Panc1 (cell line): ENCODE measurements around the gene RDH13. TPM values are rescaled to one million over a fixed set of nuclear protein-coding genes. Genes with fewer than 3 reads are reported as not detected.
"Not testable (repeated sequence)": the region's sequence is repeated elsewhere in the genome, so short reads cannot be mapped to it uniquely, and the experiment has no call there.

ENCODE experiments used
- ATAC-seq: fragments of 200-7000 bp; cut with Tn5 transposase; 2 replicates; pipeline ENCODE4 v1.9.1; 2020; ENCODE audit warnings: mild to moderate bottlenecking, moderate library complexity
- BruUV-seq: library from RNA; stranded (reverse); fragments of 400-500 nt; replicated peaks from 2 replicates; lab custom pipeline; 2021; lab: Mats Ljungman, UMichigan
- CTCF ChIA-PET: fragments of 300-600 bp; sonication (Branson Sonifier 250); formaldehyde crosslinking; loops from one replicate; lab custom pipeline; 2022; ENCODE audit warnings: antibody characterized with exemption; lab: Charles Lee
- POLR2A ChIA-PET: fragments of 300-600 bp; sonication (Branson Sonifier 250); formaldehyde crosslinking; loops from one replicate; lab custom pipeline; 2022; ENCODE audit warnings: antibody characterized with exemption; lab: Charles Lee
- DNase-seq: peaks from one replicate; pipeline ENCODE4 v3.0.0-alpha.2; 2010; ENCODE audit warnings: low read depth, low spot score
- H3K27ac ChIP-seq: 2 replicates; pipeline ENCODE4 v1.5.1; 2011; ENCODE audit warnings: mild to moderate bottlenecking, low read length, inconsistent platforms
- H3K27me3 ChIP-seq: fragments of 200-500 bp; sonication (Bioruptor generic); 2 replicates; pipeline ENCODE4 v1.6.0; 2014; ENCODE audit warnings: low read length, inconsistent platforms; ENCODE audit not compliant: control insufficient read depth, insufficient read depth
- H3K36me3 ChIP-seq: fragments of 200-500 bp; sonication (Bioruptor generic); 2 replicates; pipeline ENCODE4 v1.5.1; 2014; ENCODE audit warnings: inconsistent platforms, mild to moderate bottlenecking, low read length, moderate library complexity; ENCODE audit not compliant: control insufficient read depth, insufficient read depth
- H3K4me1 ChIP-seq: 2 replicates; pipeline ENCODE4 v1.5.1; 2011; ENCODE audit warnings: inconsistent platforms, mild to moderate bottlenecking, low read length, moderate library complexity; ENCODE audit not compliant: control insufficient read depth, insufficient read depth
- H3K4me3 ChIP-seq, 2 experiments: 2 replicates each; pipeline ENCODE4 v1.5.1; 2011 to 2012; ENCODE audit warnings: low read depth in 2 of 2, low read length in 2 of 2, mild to moderate bottlenecking in 2 of 2, inconsistent platforms in 1 of 2, moderate library complexity in 1 of 2
- H3K9me3 ChIP-seq: fragments of 200-500 bp; sonication (Bioruptor generic); 2 replicates; pipeline ENCODE4 v1.5.1; 2014; ENCODE audit warnings: low read depth, mild to moderate bottlenecking, inconsistent platforms, low read length, moderate library complexity; ENCODE audit not compliant: control insufficient read depth, insufficient read depth
- POLR2AphosphoS5 ChIP-seq: IDR thresholded peaks from 2 replicates; pipeline ENCODE4 v1.6.1; 2012; ENCODE audit warnings: mild to moderate bottlenecking, low read depth, low read length, moderate library complexity
- SIN3A ChIP-seq: IDR thresholded peaks from 2 replicates; pipeline ENCODE4 v1.6.1; 2012; ENCODE audit warnings: low read depth, mild to moderate bottlenecking, low read length, moderate library complexity, borderline replicate concordance; ENCODE audit not compliant: insufficient read depth
- TCF7L2 ChIP-seq: IDR thresholded peaks from 2 replicates; pipeline ENCODE4 v1.6.1; 2011; ENCODE audit warnings: mild to moderate bottlenecking, low read depth, low read length, inconsistent platforms
- in situ Hi-C: cut with HindIII; loops from 2 replicates; pipeline ENCODE4 v1.10.0; 2016; ENCODE audit warnings: low sequenced_read_pairs, low pct_unique_long_range_greater_than_20kb
- intact Hi-C: fragments of 100-400 bp; cut with micrococcal nuclease; formaldehyde crosslinking; loops from one replicate; pipeline ENCODE4 v1.10.0; 2022; ENCODE audit not compliant: unreplicated experiment
- total RNA-seq: library from RNA; stranded (reverse); gene quantifications from one replicate; pipeline ENCODE4 v1.2.1, GENCODE V29; 2021; ENCODE audit not compliant: unreplicated experiment
- TF ChIP-seq, protein P1 (sequence below): fragments of 450-650 bp; IDR thresholded peaks from 2 replicates; pipeline ENCODE4 v1.5.1; 2017; ENCODE audit warnings: mild to moderate bottlenecking
- TF ChIP-seq, protein P2 (sequence below), 2 experiments: IDR thresholded peaks; 2 replicates each; pipeline ENCODE4 v1.6.1; 2011 to 2012; ENCODE audit warnings: low read depth in 2 of 2, control low read depth in 1 of 2, low read length in 1 of 2, mild to moderate bottlenecking in 1 of 2, moderate library complexity in 1 of 2; ENCODE audit not compliant: insufficient read depth in 1 of 2

The RDH13 gene
- total RNA-seq, 1 experiment from 2014 or later = 37.8 TPM

DNA sequence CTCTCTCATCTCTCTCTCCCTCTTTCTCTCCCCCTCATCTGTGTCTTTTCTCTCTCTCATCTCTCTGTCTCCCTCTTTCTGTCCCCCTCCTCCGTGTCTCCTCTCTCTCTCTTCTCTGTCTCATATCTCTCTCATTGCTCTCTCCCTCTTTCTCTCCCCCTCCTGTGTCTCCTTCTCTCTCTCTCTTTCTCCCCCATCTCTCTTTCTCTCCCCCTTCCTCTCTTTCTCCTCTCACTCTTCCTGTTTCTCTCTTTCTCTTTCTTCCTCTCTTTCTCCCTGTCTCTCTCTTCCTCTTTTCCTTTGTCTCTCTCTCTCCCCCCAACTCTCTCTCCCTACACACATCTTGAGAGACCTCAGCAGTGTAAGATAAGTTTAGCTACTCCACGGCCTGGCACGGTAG lies 4.9 kb upstream of the RDH13 start:
- TF ChIP-seq SIN3A (no peak), TCF7L2 (no peak), POLR2AphosphoS5 (no peak)
- TF ChIP-seq, protein P1, sequence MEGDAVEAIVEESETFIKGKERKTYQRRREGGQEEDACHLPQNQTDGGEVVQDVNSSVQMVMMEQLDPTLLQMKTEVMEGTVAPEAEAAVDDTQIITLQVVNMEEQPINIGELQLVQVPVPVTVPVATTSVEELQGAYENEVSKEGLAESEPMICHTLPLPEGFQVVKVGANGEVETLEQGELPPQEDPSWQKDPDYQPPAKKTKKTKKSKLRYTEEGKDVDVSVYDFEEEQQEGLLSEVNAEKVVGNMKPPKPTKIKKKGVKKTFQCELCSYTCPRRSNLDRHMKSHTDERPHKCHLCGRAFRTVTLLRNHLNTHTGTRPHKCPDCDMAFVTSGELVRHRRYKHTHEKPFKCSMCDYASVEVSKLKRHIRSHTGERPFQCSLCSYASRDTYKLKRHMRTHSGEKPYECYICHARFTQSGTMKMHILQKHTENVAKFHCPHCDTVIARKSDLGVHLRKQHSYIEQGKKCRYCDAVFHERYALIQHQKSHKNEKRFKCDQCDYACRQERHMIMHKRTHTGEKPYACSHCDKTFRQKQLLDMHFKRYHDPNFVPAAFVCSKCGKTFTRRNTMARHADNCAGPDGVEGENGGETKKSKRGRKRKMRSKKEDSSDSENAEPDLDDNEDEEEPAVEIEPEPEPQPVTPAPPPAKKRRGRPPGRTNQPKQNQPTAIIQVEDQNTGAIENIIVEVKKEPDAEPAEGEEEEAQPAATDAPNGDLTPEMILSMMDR = no peak
- TF ChIP-seq, protein P2, sequence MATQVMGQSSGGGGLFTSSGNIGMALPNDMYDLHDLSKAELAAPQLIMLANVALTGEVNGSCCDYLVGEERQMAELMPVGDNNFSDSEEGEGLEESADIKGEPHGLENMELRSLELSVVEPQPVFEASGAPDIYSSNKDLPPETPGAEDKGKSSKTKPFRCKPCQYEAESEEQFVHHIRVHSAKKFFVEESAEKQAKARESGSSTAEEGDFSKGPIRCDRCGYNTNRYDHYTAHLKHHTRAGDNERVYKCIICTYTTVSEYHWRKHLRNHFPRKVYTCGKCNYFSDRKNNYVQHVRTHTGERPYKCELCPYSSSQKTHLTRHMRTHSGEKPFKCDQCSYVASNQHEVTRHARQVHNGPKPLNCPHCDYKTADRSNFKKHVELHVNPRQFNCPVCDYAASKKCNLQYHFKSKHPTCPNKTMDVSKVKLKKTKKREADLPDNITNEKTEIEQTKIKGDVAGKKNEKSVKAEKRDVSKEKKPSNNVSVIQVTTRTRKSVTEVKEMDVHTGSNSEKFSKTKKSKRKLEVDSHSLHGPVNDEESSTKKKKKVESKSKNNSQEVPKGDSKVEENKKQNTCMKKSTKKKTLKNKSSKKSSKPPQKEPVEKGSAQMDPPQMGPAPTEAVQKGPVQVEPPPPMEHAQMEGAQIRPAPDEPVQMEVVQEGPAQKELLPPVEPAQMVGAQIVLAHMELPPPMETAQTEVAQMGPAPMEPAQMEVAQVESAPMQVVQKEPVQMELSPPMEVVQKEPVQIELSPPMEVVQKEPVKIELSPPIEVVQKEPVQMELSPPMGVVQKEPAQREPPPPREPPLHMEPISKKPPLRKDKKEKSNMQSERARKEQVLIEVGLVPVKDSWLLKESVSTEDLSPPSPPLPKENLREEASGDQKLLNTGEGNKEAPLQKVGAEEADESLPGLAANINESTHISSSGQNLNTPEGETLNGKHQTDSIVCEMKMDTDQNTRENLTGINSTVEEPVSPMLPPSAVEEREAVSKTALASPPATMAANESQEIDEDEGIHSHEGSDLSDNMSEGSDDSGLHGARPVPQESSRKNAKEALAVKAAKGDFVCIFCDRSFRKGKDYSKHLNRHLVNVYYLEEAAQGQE (IDR thresholded peaks at IDR 0.05; ENCODE audit: insufficient read depth in 1 of 2, low read depth in 2 of 2, low read length in 1 of 2) = no peak
- intact Hi-C loops = no loop called here
- ATAC-seq (no peak), DNase-seq (no peak)
- Histone ChIP-seq H3K4me3 (no peak overlapping the region), H3K4me1 (peaks cover 27% of the 10 kb centered on the region), H3K36me3 (no peaks in the 10 kb centered on the region), H3K9me3 (no peaks in the 10 kb centered on the region), H3K27ac (no peak overlapping the region), H3K27me3 (no peaks in the 10 kb centered on the region)
- ChIA-PET POLR2A (interaction anchor here (0.6 kb wide), 1 partner anchor 58 kb away, joined by 3 read pairs; no protein-coding TSS in a partner anchor), CTCF (no interaction called here)
- in situ Hi-C loops = no loop called here
- BruUV-seq = no TSS peak

DNA sequence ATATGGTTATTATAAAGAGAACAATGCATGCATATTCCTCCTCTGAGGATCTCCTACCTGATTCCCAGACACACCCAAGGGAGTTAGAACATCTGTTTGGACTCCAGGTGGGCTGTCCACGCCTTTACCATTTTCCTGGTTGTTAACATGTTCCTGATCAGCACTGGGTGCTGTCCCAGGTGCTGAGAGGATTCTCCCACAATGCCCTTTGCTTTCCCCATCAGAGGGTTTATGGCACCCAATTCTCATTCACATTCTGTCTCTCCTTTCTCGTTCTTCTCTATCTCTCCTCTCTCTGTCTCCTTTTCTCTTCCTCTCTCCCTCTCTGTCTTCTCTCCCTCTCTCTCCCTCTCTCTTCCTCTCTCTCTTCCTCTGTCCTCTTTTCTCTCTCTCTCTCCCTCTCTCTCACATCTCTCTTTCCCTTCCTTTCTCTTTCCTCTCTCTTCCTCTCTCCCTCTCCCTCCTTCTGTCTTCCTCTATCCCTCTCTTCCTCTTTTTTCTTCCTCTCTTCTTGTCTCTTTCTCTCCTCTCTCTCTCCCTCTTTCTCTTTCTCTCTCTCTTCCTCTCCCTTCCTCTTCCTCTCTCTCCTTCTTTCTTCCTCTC lies 3.3 kb upstream of the RDH13 start:
- Histone ChIP-seq H3K4me3 (no peak overlapping the region), H3K27ac (no peak overlapping the region), H3K9me3 (no peaks in the 10 kb centered on the region), H3K27me3 (no peaks in the 10 kb centered on the region), H3K4me1 (peaks cover 20% of the 10 kb centered on the region), H3K36me3 (no peaks in the 10 kb centered on the region)
- ATAC-seq = no peak
- BruUV-seq = no TSS peak
- in situ Hi-C loops (no loop called here), intact Hi-C loops (no loop called here)
- ChIA-PET CTCF (no interaction called here), POLR2A (no interaction called here)
- TF ChIP-seq, protein P1 = no peak
- TF ChIP-seq, protein P2 (IDR thresholded peaks at IDR 0.05; ENCODE audit: insufficient read depth in 1 of 2, low read depth in 2 of 2, low read length in 1 of 2) = peak; percentile 91 to 92
- TF ChIP-seq POLR2AphosphoS5 = no peak
- no peak for DNase-seq

DNA sequence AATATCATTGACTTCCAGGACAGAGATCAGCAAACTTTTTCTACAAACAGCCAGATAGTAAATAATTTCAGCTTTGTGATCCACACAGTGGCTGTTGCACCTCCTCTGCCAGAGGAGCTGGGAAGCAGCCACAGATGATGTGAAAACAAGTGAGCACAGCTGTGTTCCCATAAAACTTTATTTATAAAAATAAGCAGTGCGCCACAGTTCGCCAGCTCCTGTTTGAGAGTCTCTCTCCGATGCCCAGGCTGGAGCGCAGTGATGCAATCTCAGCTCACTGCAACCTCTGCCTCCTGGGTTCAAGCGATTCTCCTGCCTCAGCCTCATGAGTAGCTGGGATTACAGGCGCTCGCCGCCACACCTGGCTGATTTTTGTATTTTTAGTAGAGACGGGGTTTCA lies 2.6 kb upstream of the RDH13 start:
- H3K27ac ChIP-seq, H3K36me3 ChIP-seq, BruUV-seq, DNase-seq, H3K9me3 ChIP-seq, ATAC-seq, intact Hi-C loops, H3K4me3 ChIP-seq, POLR2A ChIA-PET, H3K27me3 ChIP-seq, in situ Hi-C loops, CTCF ChIA-PET: not testable (repeated sequence)
- peaks cover 13% of the 10 kb centered on the region for H3K4me1 ChIP-seq
